DND-41 (cell line): ENCODE data around the gene ZNF506.

Source experiments
- ATAC-seq: fragments of 200-7000 bp; cut with Tn5 transposase; 3 replicates; pipeline ENCODE4 v1.9.1; 2021; ENCODE audit warnings: low read depth; ENCODE audit not compliant: insufficient read depth
- DNase-seq: peaks from one replicate; pipeline ENCODE4 v3.0.0-alpha.2; 2020
- H2AFZ ChIP-seq: 2 replicates; pipeline ENCODE4 v1.6.0; 2012; ENCODE audit warnings: low read depth, low read length
- H3K27ac ChIP-seq: 2 replicates; pipeline ENCODE4 v1.5.1; 2012; ENCODE audit warnings: low read length, inconsistent platforms
- H3K27me3 ChIP-seq: fragments of 200-600 bp; sonication (generic); 2 replicates; pipeline ENCODE4 v1.6.0; 2012; ENCODE audit warnings: low read length, mild to moderate bottlenecking, inconsistent platforms; ENCODE audit not compliant: insufficient read depth, poor library complexity
- H3K36me3 ChIP-seq: 2 replicates; pipeline ENCODE4 v1.5.1; 2012; ENCODE audit warnings: low read length, inconsistent platforms; ENCODE audit not compliant: insufficient read depth
- H3K4me1 ChIP-seq: 2 replicates; pipeline ENCODE4 v1.5.1; 2012; ENCODE audit warnings: mild to moderate bottlenecking, low read length; ENCODE audit not compliant: insufficient read depth
- H3K4me2 ChIP-seq: 2 replicates; pipeline ENCODE4 v1.6.0; 2012; ENCODE audit warnings: mild to moderate bottlenecking, moderate library complexity, low read length, inconsistent platforms; ENCODE audit not compliant: insufficient read depth
- H3K4me3 ChIP-seq, 2 experiments: fragments of 200-600 bp in 1 of 2; shearing (Covaris generic) in 1 of 2; 2 replicates each; pipeline ENCODE4 v1.5.1; 2012 to 2016; ENCODE audit warnings: inconsistent platforms in 2 of 2, low read length in 2 of 2, mild to moderate bottlenecking in 2 of 2, low read depth in 1 of 2, moderate library complexity in 1 of 2
- H3K79me2 ChIP-seq: 2 replicates; pipeline ENCODE4 v1.6.0; 2012; ENCODE audit warnings: low read length, inconsistent platforms; ENCODE audit not compliant: insufficient read depth
- H3K9ac ChIP-seq: 2 replicates; pipeline ENCODE4 v1.6.0; 2012; ENCODE audit warnings: low read depth, mild to moderate bottlenecking, inconsistent platforms, low read length, moderate library complexity
- H3K9me3 ChIP-seq: 2 replicates; pipeline ENCODE4 v1.5.1; 2012; ENCODE audit warnings: low read length, moderate library complexity, mild to moderate bottlenecking, inconsistent platforms; ENCODE audit not compliant: insufficient read depth, severe bottlenecking
- H4K20me1 ChIP-seq: 2 replicates; pipeline ENCODE4 v1.6.0; 2012; ENCODE audit warnings: low read length; ENCODE audit not compliant: insufficient read depth
- EZH2 ChIP-seq: IDR thresholded peaks from 3 replicates; pipeline ENCODE4 v1.6.1; 2012; ENCODE audit warnings: borderline replicate concordance, low read depth, mild to moderate bottlenecking, moderate library complexity, low read length, inconsistent platforms; ENCODE audit not compliant: severe bottlenecking
- TF ChIP-seq, protein P1 (sequence below): IDR thresholded peaks from 2 replicates; pipeline ENCODE4 v1.5.1; 2012; ENCODE audit warnings: borderline replicate concordance, low read length, moderate library complexity, mild to moderate bottlenecking; ENCODE audit not compliant: poor library complexity, severe bottlenecking; ENCODE audit errors: extremely low read depth

The ZNF506 gene

DNA sequence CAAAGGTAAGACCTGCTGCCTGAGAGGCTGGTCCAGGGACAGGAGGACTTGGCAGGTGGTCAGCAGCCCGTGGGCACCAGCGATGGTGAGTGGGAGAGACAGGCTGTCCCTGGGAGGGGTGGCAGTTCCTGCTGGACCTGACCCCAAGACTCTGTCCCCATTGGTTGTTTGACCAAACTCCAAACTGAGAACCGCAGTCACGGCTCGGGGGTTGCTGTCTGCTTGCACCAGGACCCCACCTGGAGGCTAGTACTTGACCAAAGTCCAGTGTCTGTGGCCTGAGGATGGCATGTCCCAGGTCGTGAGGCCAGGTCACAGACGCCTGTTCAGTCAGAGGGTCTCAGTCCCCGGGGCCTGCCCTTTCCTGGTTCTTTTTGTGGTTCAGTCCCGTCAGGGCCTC, 78.8 kb downstream of the ZNF506 start:
- H3K4me1 ChIP-seq = no peaks in the 10 kb centered on the region
- no peaks in the 10 kb centered on the region for H4K20me1 ChIP-seq
- no peak for TF ChIP-seq EZH2
- TF ChIP-seq, protein P1, sequence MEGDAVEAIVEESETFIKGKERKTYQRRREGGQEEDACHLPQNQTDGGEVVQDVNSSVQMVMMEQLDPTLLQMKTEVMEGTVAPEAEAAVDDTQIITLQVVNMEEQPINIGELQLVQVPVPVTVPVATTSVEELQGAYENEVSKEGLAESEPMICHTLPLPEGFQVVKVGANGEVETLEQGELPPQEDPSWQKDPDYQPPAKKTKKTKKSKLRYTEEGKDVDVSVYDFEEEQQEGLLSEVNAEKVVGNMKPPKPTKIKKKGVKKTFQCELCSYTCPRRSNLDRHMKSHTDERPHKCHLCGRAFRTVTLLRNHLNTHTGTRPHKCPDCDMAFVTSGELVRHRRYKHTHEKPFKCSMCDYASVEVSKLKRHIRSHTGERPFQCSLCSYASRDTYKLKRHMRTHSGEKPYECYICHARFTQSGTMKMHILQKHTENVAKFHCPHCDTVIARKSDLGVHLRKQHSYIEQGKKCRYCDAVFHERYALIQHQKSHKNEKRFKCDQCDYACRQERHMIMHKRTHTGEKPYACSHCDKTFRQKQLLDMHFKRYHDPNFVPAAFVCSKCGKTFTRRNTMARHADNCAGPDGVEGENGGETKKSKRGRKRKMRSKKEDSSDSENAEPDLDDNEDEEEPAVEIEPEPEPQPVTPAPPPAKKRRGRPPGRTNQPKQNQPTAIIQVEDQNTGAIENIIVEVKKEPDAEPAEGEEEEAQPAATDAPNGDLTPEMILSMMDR = no peak
- H3K27ac ChIP-seq = no peak overlapping the region
- H3K4me3 ChIP-seq = no peak overlapping the region
- H2AFZ ChIP-seq = no peak overlapping the region
- no peaks in the 10 kb centered on the region for H3K27me3 ChIP-seq
- H3K36me3 ChIP-seq = no peaks in the 10 kb centered on the region
- no peak for DNase-seq
- H3K9me3 ChIP-seq = no peaks in the 10 kb centered on the region
- no peak overlapping the region for H3K4me2 ChIP-seq
- no peak overlapping the region for H3K9ac ChIP-seq
- no peaks in the 10 kb centered on the region for H3K79me2 ChIP-seq
- ATAC-seq = no peak
